ENCODE results near the gene WNT7B.

WNT7B gene

DNA sequence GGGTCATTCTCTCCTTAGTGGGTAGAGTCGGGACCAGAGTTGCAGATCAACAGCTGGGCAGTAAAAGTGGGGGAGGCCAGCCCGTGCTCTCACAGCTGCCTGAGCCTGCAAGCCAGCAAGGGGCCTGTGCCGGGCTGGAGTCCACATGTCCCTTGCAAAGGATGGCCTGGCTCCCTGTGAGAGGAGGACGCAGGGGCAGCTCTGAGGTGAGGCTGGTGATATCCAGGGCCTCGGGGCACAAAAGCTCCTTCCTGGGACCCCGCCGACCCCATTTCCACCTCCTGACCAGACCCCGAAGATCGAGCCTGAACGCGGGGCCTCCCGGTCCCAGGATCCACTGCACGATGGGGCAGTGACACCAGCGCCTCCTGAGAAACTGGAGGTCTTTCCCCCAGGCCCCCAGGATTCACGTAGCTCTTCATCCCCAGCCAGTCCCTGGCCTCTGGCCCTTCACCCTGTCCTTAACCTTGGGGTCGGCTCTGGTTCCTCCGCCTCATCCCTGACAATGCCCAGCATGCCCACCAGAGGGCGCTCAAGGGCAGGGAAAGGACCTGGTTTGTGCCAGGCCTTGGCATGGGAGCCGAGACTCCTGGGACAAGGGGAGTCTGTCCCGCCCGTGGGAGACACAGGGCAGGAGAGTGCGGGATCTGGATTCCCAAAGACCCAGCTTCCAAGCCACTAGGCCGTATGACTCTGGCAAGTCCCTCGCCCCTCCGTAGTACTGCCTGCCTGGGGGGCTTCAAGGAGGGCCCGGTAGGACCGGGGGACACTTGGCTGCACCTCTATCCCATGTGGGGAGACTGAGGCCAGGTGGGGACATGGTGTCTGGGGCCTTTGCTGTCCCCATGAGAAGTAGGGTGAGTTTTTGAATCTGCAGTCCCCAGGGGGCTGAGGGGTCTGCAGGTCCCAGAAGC is 17.8 kb upstream of the WNT7B start:
- TF ChIP-seq, protein P1, sequence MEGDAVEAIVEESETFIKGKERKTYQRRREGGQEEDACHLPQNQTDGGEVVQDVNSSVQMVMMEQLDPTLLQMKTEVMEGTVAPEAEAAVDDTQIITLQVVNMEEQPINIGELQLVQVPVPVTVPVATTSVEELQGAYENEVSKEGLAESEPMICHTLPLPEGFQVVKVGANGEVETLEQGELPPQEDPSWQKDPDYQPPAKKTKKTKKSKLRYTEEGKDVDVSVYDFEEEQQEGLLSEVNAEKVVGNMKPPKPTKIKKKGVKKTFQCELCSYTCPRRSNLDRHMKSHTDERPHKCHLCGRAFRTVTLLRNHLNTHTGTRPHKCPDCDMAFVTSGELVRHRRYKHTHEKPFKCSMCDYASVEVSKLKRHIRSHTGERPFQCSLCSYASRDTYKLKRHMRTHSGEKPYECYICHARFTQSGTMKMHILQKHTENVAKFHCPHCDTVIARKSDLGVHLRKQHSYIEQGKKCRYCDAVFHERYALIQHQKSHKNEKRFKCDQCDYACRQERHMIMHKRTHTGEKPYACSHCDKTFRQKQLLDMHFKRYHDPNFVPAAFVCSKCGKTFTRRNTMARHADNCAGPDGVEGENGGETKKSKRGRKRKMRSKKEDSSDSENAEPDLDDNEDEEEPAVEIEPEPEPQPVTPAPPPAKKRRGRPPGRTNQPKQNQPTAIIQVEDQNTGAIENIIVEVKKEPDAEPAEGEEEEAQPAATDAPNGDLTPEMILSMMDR (IDR thresholded peaks at IDR 0.05; ENCODE audit: control insufficient read depth, insufficient read depth, low read depth, low read length, missing control alignments): peak; percentile 95
- no peak for DNase-seq (ENCODE audit: low read depth)

DNA sequence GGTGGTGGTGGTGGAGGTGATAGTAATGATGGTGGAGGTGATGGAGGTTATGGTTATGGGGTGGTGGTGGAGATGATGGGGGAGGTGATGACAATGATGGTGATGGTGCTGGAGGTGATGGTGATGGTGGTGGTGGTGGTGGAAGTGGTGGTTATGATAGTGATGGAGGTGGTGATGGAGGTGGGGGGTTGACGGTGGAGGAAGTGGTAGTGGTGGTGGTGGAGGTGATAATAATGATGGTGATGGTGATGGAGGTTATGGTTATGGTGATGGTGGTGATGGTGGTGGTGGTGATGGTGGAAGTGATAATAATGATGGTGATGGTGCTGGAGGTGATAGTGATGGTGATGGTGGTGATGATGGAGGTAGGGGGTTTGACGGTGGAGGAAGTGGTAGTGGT is 16.9 kb upstream of the WNT7B start:
- no peak for DNase-seq (ENCODE audit: low read depth)

More for the DNA sequence above, 17.8 kb upstream of the WNT7B start:
- H3K4me3 ChIP-seq (ENCODE audit: control insufficient read depth, low read depth, low read length): no peak overlapping the region

DNA sequence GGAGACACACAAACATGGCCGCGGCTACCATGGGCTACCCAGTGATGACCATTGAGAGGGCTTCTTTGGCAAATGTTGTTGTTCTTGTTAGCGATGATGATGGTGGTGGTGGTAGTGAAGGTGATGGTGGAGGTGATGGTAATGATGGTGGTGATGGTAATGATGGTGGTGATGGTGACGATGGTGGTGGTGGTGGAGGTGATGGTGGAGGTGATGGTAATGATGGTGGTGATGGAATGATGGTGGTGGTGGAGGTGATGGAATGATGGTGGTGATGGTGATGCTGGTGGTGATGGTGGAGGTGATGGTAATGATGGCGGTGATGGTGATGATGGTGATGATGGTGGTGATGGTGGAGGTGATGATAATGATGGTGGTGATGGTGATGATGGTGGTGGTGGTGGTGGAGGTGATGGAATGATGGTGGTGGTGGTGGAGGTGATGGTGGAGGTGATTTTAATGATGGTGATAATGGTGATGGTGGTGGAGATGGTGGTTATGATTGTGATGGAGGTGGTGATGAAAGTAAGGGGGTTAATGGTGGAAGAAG is 16.3 kb upstream of the WNT7B start:
- DNase-seq (ENCODE audit: low read depth): no peak
- TF ChIP-seq, protein P1 (IDR thresholded peaks at IDR 0.05; ENCODE audit: control insufficient read depth, insufficient read depth, low read depth, low read length, missing control alignments): no peak
- no peak overlapping the region for H3K4me3 ChIP-seq (ENCODE audit: control insufficient read depth, low read depth, low read length)

More for the DNA sequence above, 16.9 kb upstream of the WNT7B start:
- no peak overlapping the region for H3K4me3 ChIP-seq (ENCODE audit: control insufficient read depth, low read depth, low read length)
- TF ChIP-seq, protein P1 (IDR thresholded peaks at IDR 0.05; ENCODE audit: control insufficient read depth, insufficient read depth, low read depth, low read length, missing control alignments): no peak

DNA sequence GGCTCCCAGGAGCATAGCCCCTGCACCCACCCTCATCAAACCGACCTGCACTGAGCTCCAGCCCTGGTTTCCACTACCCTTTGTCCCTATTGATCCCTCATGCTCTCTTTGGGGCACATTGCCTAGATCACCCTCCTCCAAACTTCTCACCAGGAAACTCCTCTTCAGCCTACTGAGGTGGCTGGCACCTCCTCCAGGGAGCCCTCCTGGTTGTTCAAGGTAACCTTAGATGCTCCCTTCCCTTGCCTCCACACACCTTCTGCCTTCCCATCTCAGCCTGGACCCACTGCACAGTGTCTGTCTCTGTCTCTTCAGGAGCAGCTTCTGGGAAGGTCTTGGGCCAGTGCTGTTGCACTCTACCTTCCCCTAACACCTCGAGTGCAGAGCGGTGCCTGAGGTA is 15.8 kb upstream of the WNT7B start:
- no peak for DNase-seq (ENCODE audit: low read depth)
- no peak overlapping the region for H3K4me3 ChIP-seq (ENCODE audit: control insufficient read depth, low read depth, low read length)
- TF ChIP-seq, protein P1 (IDR thresholded peaks at IDR 0.05; ENCODE audit: control insufficient read depth, insufficient read depth, low read depth, low read length, missing control alignments): no peak

DNA sequence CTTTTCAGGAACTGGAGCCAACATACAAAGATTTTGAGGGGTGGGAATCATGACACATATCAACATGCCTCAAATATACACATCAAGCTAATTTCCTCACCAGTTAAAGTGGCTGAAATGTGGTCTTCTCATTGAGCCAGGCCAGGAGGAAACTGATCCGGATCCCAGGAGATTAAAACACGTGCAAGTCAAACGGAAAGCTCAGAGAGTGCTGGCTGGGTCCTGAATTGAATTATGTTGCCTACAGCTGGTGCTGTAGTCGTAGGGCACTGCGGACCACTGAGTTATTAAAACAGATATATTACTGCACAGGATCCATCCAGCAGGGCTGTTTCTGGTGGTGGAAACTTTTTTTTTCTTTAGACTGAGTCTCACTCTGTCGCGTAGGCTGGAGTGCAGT is 14.1 kb upstream of the WNT7B start:
- no peak overlapping the region for H3K4me3 ChIP-seq (ENCODE audit: control insufficient read depth, low read depth, low read length)
- TF ChIP-seq, protein P1 (IDR thresholded peaks at IDR 0.05; ENCODE audit: control insufficient read depth, insufficient read depth, low read depth, low read length, missing control alignments): no peak
- DNase-seq (ENCODE audit: low read depth): no peak

DNA sequence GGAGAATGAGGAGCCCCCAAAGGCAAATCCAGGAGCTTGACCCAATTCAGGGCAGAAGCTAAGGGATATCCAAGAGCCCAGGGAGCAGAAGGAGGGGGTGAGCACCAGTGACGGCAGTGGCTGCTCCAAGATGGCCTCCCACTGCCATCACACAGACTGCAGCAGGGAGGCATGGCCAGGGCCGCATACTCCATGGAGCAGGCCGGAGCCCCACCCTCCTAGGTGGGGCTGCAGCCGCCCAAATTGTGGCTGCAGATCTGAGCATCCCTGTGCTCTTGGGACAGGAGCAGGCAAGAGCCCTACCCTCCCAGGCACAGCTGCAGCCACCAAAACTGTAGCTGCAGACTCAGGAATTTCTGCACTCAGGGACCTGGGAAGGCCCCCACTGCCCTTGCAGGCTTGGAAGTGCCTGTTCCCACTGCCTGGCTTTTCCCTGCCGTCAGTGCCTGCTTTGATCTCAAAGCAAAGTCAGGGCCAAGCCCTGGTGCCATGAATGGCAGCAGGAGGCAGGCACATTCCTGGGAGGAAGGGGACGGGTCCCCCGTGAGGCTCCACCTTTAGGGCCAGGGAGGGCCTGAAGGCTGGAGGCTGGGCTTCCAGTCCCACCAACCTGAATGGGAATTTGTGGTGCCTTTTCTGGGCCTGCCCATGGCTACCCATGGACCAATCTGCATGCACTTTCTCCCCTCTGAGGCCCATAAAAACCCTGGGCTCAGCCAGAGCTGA is 10.3 kb upstream of the WNT7B start:
- no peak for DNase-seq (ENCODE audit: low read depth)
- no peak overlapping the region for H3K4me3 ChIP-seq (ENCODE audit: control insufficient read depth, low read depth, low read length)
- TF ChIP-seq, protein P1 (IDR thresholded peaks at IDR 0.05; ENCODE audit: control insufficient read depth, insufficient read depth, low read depth, low read length, missing control alignments): no peak
